ENCODE results near the gene S100A2. TPM values are rescaled to one million over a fixed set of nuclear protein-coding genes. Genes with fewer than 3 reads are reported as not detected.
A peak's percentile ranks its signal among the peaks of the same experiment; 100 is the strongest.

S100A2 gene
- total and polyA plus RNA-seq, 2 of the 8 experiments (the other 6 are each of a cell fraction or from before 2014, with no cell fraction given), result 0.86 TPM; not detected in 1

DNA sequence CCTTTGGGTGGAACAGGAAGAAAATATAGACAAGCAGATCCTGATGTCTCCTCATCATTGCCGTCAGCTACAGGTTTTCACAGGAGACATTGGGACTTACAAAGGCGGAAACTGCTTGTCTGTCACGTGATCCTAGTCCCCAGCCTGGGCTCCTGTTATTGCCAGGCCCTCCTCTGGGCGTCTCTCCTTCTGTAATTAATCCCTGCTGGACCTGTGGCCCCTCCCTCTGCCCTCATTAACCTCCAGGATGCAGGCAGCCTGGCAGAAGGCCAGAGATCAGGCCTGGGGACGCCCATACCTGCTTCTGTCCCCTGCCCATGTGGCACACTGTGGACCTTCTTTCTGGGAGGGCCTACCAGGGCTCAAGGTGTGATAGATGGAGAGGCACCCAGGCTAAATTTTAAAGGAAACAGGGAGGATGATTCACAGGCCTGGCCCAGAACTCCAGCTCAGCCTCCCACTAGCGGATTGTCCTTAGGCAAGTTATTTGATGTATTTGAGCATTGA is 27.3 kb downstream of the S100A2 start:
- Histone ChIP-seq H2BK15ac (ENCODE audit: low read length) (peak overlapping the region; percentile 25; the same call in 1 of the 2 replicates), H3K9ac (replicated peaks in 1 of 4; ENCODE audit: extremely low read depth in 1 of 4, low read depth in 3 of 4, low read length in 3 of 4) (no peak overlapping the region), H3K23me2 (ENCODE audit: low read depth, low read length) (no peaks in the 10 kb centered on the region; the same call in 1 of the 2 replicates), H3K27ac (ENCODE audit: low read depth, low read length) (no peak overlapping the region), H2AFZ (ENCODE audit: low read length) (peak overlapping the region; percentile 90; the same call in 1 of the 2 replicates), H3K18ac (ENCODE audit: extremely low read depth, low read length) (peak overlapping the region; percentile 81), H3K23ac (ENCODE audit: insufficient read length) (no peak overlapping the region), H3K79me2 (ENCODE audit: control insufficient read depth in 1 of 2, insufficient read depth in 2 of 2, low read length in 2 of 2) (no peaks in the 10 kb centered on the region), H3K9me3 (ENCODE audit: insufficient read depth in 2 of 2, low read depth in 1 of 2, low read length in 1 of 2) (no peaks in the 10 kb centered on the region), H2BK5ac (ENCODE audit: low read depth, low read length) (no peak overlapping the region), H2AK5ac (ENCODE audit: low read depth, low read length) (no peak overlapping the region; the same call in 1 of the 2 replicates), H3K4me3 (ENCODE audit: extremely low read depth in 1 of 4, insufficient read depth in 2 of 4, low read depth in 3 of 4, low read length in 4 of 4) (no peak overlapping the region), H4K20me1 (replicated peaks in 1 of 2; ENCODE audit: control insufficient read depth in 1 of 2, insufficient read depth in 2 of 2, low read length in 2 of 2) (no peaks in the 10 kb centered on the region), H4K5ac (ENCODE audit: insufficient read length, low read depth, low read length) (peak overlapping the region; percentile 5), H3K4me2 (ENCODE audit: insufficient read depth in 1 of 2, low read depth in 2 of 2, low read length in 2 of 2) (no peak overlapping the region; a peak in 1 of 4 replicates), H2BK20ac (ENCODE audit: low read length) (0 out of 2 replicates have a peak overlapping the region, but pooled peaks have one; percentile 69), H3K4ac (replicated peaks; ENCODE audit: insufficient read length, low read depth, low read length) (peak overlapping the region; percentile 87), H3K27me3 (replicated peaks in 1 of 4; ENCODE audit: control insufficient read depth in 3 of 4, extremely low read depth in 1 of 4, insufficient read depth in 3 of 4, low read length in 3 of 4) (peaks cover 0 to 19% (median 6%) of the 10 kb centered on the region in 4 experiments; a peak in 5 of 7 replicates), H2BK12ac (ENCODE audit: low read depth, low read length) (no peak overlapping the region; the same call in 1 of the 2 replicates), H3K36me3 (ENCODE audit: control insufficient read depth in 2 of 4, insufficient read depth in 4 of 4, low read length in 3 of 4) (no peaks in the 10 kb centered on the region), H2BK120ac (replicated peaks; ENCODE audit: low read depth, low read length) (no peak overlapping the region), H3K56ac (replicated peaks; ENCODE audit: insufficient read length, low read depth, low read length) (no peak overlapping the region), H3K14ac (ENCODE audit: insufficient read length) (no peak overlapping the region), H4K91ac (replicated peaks; ENCODE audit: insufficient read length, low read length) (peak overlapping the region; percentile 75), H3K4me1 (replicated peaks in 1 of 4; ENCODE audit: control insufficient read depth in 3 of 4, insufficient read depth in 4 of 4, low read length in 3 of 4) (peaks cover 11 to 31% (median 20%) of the 10 kb centered on the region in 4 experiments), H3K79me1 (ENCODE audit: low read depth, low read length) (no peaks in the 10 kb centered on the region), H4K8ac (ENCODE audit: extremely low read depth, insufficient read depth, low read length) (no peak overlapping the region)
- CTCF ChIA-PET (ENCODE audit: partially characterized antibody), result interaction anchor here (0.6 to 10.2 kb wide), 6 partner anchors 10 to 1008 kb away, joined by 3 to 165 read pairs (median 6); partner anchors contain the start of genes S100A3 and S100A4
- FAIRE-seq (peak; percentile 28), DNase-seq (ENCODE audit: low read depth in 1 of 2, low spot score in 2 of 2) (peak in 1 of 2 experiments; percentile 68)
- POLR2A ChIA-PET (ENCODE audit: partially characterized antibody), result interaction anchor here (1.1 kb wide), 1 partner anchor 89 kb away, joined by 5 read pairs; the partner anchor contains the start of gene S100A13
- 39% methylated on average over 6 of the region's 6 CpGs; no CpG with 5 or more reads in 1 of the 2 experiments for WGBS, 2 experiments (ENCODE audit: extremely low coverage in 1 of 2, insufficient coverage in 1 of 2, insufficient read length in 1 of 2, insufficient replicate concordance in 2 of 2, low coverage in 1 of 2, low lambda C conversion rate in 2 of 2, missing lambda C conversion rate in 1 of 2)
- no peak for TF ChIP-seq CEBPB (IDR thresholded peaks at IDR 0.05; ENCODE audit: low read depth, low read length)
- TF ChIP-seq KDM5A (IDR thresholded peaks at IDR 0.05; ENCODE audit: low read length), result no peak
- no peak for TF ChIP-seq TAF7 (optimal IDR thresholded peaks at IDR 0.05; ENCODE audit: borderline replicate concordance, low read depth, low read length)
- TF ChIP-seq ZNF274 (IDR thresholded peaks at IDR 0.05; ENCODE audit: borderline replicate concordance, extremely low read depth, low read length), result no peak
- TF ChIP-seq KDM4A (IDR thresholded peaks at IDR 0.05; ENCODE audit: low read depth, low read length, severe bottlenecking), result no peak
- no peak for TF ChIP-seq SP4 (IDR thresholded peaks at IDR 0.05; ENCODE audit: low read length)
- TF ChIP-seq FOSL1 (IDR thresholded peaks at IDR 0.05; ENCODE audit: insufficient read depth, low read depth, low read length), result no peak
- no peak for TF ChIP-seq CBX5 (IDR thresholded peaks at IDR 0.05; ENCODE audit: low read depth, low read length)
- no peak for TF ChIP-seq EP300 (IDR thresholded peaks at IDR 0.05; ENCODE audit: borderline replicate concordance in 1 of 2, low read depth in 2 of 2, low read length in 2 of 2)
- TF ChIP-seq GTF2F1 (IDR thresholded peaks at IDR 0.05; ENCODE audit: borderline replicate concordance, low read depth, low read length), result no peak
- 0 out of 2 replicates have a peak, but pooled peaks have one; percentile 32 for TF ChIP-seq TAF1 (IDR thresholded peaks at IDR 0.05; ENCODE audit: low read depth, low read length)
- peak; percentile 87 for TF ChIP-seq USF2 (IDR thresholded peaks at IDR 0.05; ENCODE audit: low read length)
